AG09309 (cell line): ENCODE measurements around the gene SLC6A2.

Source experiments
- DNase-seq: peaks from one replicate; pipeline ENCODE4 v3.0.0-alpha.2; 2010; ENCODE audit warnings: low read depth
- H3K4me3 ChIP-seq: 2 replicates; pipeline ENCODE4 v1.5.1; 2011; ENCODE audit warnings: mild to moderate bottlenecking, low read depth, low read length, moderate library complexity; ENCODE audit not compliant: control insufficient read depth
- TF ChIP-seq, protein P1 (sequence below): IDR thresholded peaks from 2 replicates; pipeline ENCODE4 v1.5.1; 2011; ENCODE audit warnings: mild to moderate bottlenecking, low read depth, low read length, inconsistent platforms; ENCODE audit not compliant: insufficient read depth, control insufficient read depth; ENCODE audit errors: missing control alignments

SLC6A2 gene

DNA sequence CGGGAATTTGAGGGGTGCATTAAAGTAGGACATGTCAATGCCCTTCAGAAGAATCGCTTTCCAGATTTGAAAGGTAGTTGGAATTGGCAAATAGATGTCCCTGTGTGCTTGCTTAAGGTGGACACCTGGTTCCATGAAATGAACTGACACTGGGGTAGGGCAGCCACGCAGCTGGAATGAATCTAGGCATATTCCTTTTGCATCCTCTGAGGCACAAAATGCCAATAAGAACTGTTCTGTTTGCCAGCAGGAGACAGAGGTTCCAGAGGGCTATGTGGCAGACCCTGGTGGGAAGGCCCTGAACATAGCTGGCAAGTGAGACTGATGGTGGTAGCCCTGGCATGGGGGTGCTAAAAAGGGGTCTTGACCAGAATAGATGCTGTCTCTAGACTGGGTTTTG lies 61.5 kb downstream of the SLC6A2 start:
- DNase-seq: no peak
- TF ChIP-seq, protein P1, sequence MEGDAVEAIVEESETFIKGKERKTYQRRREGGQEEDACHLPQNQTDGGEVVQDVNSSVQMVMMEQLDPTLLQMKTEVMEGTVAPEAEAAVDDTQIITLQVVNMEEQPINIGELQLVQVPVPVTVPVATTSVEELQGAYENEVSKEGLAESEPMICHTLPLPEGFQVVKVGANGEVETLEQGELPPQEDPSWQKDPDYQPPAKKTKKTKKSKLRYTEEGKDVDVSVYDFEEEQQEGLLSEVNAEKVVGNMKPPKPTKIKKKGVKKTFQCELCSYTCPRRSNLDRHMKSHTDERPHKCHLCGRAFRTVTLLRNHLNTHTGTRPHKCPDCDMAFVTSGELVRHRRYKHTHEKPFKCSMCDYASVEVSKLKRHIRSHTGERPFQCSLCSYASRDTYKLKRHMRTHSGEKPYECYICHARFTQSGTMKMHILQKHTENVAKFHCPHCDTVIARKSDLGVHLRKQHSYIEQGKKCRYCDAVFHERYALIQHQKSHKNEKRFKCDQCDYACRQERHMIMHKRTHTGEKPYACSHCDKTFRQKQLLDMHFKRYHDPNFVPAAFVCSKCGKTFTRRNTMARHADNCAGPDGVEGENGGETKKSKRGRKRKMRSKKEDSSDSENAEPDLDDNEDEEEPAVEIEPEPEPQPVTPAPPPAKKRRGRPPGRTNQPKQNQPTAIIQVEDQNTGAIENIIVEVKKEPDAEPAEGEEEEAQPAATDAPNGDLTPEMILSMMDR: no peak
- H3K4me3 ChIP-seq: no peak overlapping the region

DNA sequence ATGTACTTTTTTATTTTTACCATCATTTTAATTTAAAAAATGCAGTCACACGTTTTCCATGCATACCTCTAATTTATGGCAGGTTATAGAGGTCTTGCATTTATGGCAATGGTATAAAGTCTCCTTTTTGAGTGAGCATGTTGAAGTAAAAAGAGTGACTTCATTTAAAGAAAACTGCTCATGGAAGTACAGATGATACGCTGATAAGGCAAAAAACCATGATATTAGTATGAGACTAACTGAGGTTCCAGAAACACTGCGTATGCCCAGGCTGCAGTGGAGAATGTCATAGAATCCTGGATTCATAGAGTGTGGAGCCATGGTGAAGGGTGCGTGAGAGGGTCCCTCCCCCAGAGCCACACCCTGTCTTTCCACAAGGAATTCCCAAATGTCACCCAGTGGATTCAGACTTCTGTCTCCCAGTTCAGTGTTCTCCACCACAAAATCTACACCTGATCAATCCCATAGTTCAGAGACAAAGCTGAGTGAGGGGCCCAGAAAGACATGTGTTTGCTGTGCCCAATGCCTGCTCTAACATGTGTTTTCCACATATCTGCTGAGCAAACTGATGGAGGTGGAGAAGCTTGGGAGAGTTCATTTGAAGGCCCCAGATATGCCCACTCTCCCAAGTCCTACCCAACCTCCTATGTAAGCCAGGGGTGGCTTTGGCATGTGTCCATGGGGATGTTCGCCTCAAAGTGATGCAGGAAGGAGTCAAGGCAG lies 69.4 kb downstream of the SLC6A2 start:
- no peak overlapping the region for H3K4me3 ChIP-seq
- DNase-seq: no peak
- TF ChIP-seq, protein P1: no peak

DNA sequence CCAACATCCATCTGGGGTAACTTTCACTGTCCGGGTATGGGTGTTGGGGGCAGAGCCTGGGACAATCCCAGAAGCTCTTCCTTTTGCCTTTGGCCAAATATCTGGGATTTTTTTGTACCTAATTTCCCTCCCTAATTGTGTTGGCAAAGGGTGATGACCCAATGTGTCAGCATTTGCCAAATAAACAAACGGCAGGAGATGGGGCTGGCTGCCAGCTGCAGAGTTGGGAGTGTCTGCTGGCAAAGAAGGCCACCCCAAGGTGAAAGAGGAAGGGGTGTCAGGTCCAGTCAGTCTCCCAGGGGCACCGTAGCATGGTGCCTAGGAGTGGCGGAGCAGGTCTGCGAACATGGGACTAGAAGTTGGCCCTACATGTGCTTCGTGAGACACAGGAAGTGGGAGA lies 73.0 kb downstream of the SLC6A2 start:
- TF ChIP-seq, protein P1: no peak
- no peak for DNase-seq
- no peak overlapping the region for H3K4me3 ChIP-seq

DNA sequence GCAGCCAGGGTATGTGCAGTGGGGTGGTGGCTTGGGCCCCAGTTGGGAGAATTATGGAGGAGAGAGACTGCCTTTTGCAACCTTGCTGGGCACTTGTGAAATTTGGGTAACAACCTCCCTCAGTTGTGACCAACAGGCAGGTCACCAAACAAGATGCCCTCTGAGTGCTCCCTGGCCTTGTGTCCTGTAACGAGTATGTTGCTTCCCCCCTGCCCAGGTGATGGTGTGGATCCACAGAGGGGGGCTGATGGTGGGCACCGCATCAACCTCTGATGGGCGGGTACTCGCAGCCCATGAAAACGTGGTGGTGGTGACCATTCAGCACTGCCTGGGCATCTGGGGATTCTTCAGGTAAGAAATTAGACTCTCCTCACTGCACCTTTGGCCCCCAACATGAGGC lies 74.3 kb downstream of the SLC6A2 start:
- TF ChIP-seq, protein P1: no peak
- no peak for DNase-seq
- no peak overlapping the region for H3K4me3 ChIP-seq

DNA sequence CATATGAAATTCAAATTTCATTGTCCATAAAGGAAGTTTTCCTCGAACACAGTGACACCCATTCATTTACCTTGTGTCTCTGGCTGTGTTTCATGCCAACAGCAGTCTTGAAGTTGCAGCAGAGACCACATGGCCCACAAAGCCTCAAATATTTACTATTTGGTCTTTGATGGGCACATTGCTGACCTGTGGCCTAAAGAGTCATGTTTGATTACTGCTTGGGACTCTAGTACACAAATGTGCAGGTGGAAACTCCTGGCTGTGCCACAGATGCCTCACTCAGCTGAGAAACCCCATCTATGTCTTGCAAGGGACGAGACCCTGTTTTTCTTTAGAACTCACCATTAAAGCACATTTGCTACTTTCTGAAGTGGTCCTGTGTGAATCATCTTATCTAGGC lies 76.7 kb downstream of the SLC6A2 start:
- no peak overlapping the region for H3K4me3 ChIP-seq
- no peak for DNase-seq
- TF ChIP-seq, protein P1: no peak

DNA sequence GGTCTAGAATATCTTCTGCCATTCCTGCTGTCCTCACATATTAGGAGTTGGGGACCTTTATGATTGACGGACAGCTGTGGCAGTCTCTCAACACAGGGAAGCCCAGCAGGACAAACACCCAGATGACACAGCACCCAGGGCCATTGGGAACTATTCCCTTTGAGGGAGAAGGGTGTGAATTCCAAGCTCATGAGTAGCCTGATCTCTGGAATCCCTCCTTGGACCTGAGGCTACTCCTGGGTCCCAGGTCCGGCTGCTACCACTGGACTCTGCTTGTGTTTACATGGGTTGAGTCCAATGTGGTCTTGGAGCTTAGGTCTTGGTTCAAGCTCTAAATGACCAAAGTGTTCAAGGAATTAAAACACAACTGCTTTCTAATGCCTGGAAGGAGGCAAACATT lies 78.9 kb downstream of the SLC6A2 start:
- no peak for DNase-seq
- H3K4me3 ChIP-seq: no peak overlapping the region
- TF ChIP-seq, protein P1: no peak
